NCI-H345 (cell line): Measurements from ENCODE around the gene USP14.
A peak's percentile ranks its signal among the peaks of the same experiment; 100 is the strongest.
"Not testable (repeated sequence)": the region's sequence is repeated elsewhere in the genome, so short reads cannot be mapped to it uniquely, and the experiment has no call there.

Experiments
- DNase-seq: peaks from one replicate; lab custom pipeline; 2025; lab: John Stamatoyannopoulos, UW

Gene USP14

DNA sequence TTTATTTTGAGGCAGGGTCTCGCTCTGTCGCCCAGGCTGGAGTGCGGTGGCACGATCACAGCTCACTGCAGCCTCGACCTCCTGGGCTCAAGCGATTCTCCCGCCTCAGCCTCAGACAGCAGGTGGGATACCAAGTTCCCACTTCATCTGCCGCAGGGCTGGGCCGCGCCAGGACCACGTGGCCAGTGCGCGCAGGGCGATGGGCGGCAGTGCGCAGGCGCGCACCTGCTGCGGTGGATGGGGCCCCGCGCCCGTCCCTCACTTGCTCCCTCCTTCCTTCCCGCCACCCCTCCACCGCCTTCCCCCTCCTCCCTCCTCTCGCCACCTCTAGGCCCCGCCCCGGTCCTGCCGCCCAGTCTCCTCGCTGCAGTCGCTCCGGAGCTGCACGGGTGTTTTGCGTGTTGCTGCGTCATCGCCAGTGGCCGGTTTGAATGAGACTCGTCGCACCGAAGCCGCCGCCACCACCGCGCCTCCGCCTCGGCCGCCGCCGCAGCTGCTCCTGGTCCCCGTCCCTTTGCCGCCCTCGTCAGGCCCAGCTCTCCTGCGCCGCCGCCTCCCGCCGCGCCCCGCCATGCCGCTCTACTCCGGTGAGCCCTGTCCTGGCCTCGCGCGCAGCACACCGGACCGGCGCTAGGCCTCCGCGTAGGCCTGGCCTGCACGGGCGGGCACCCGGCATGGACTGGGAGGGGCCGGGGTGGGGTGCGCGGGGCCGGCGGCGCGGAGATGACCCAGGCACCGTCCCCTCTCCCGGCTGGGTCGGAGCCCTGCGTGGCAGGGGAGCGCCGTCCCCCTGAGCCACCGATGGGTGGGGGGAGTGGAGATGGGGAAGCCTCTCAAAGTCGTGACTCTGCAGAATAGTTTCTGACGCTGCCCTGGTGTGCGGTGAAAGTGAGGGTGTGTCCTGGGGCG is at the start of gene USP14:
USP14 (plus strand) TSS at position 430 of the 909 bp plus-strand sequence; CDS start at position 572, 142 bp downstream.
- DNase-seq: peak; percentile 97

DNA sequence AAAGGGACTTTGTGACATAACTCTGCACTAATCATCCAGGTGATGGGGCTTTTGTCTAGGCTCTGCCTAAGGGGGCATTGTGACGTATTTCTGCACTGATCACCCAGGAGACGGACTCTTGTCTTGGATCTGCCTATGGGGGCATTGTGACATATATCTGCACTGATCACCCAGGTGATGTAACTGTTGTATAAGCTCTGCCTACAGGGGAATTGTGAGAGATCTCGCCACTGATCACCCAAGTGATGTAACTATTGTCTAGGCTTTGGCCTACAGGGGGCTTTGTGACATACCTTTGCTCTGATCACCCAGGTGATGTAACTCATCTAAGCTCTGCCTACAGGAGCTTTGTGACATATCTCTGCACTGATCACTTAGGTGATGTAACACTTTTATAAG is 49.7 kb upstream of the USP14 start:
- DNase-seq: not testable (repeated sequence)

DNA sequence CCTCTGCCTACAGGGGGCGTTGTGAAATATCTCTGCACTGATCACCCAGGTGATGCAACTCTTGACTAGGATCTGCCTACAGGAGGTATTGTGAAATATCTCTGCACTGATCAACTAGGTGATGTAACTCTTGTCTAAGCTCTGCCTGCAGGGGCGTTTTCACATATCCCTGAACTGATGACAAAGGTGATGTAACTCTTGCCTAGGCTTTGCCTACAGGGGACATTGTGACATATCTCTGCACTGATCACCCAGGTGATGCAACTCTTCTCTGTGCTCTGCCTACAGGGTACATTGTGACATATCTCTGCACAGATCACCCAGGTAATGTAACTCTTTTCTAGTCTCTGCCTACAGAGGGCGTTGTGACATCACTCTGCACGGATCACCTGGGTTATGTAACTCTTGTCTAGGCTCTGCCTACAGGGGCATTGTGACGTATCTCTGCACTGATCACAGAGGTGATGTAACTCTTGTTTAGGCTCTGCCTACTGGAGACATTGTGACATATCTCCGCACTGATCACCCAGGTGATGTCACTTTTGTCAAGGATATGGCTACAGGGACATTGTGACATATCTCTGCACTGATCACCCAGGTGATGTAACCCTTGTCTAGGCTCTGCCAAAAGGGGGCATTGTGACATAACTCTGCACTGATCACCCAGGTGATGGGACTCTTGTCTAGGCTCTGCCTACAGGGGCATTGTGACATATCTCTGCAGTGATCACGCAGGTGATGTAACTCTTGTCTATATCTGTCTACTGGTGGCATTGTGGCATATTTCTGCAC is 49.0 kb upstream of the USP14 start:
- not testable (repeated sequence) for DNase-seq

DNA sequence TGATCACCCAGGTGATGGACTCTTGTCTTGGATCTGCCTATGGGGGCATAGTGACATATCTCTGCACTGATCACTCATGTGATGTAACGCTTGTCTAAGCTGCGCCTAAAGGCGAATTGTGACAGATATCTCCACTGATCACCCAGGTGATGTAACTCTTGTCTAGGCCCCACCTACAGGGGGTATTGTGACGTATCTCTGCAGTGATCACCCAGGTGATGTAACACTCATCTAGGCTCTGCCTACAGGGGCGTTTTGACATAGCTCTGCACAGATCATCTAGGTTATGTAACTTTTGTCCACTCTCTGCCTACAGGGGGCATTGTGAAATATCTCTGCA is 48.5 kb upstream of the USP14 start:
- DNase-seq: not testable (repeated sequence)

DNA sequence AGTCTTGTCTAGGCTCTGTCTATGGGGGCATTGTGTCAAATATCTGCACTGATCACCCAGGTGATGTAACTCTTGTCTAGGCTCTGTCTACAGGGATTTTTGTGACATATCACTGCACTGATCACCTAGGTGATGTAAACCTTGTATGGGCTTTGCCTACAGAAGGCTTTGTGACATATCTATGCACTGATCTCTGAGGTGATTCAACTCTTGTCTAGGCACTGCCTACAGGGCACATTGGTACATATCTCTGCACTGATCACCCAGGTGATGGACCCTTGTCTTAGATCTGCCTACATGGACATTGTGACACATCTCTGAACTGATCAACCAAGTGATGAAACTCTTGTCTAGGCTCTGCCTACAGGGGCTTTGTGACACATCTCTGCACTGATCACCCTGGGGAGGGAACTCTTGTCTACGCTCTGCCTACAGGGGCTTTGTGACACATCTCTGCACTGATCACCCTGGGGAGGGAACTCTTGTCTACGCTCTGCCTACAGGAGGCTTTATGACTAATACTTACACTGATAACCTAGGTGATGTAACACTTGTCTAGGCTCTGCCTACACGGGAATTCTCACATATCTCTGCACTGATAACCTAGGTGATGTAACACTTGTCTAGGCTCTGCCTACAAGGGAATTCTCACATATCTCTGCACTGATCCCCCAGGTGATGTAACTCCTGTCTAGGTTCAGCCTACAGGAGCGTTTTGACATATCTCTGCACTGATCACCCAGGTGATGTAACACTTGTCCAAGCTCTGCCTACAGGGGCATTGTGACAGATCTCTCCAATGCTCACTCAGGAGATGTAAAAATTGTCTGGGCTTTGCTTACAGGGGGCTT is 47.8 kb upstream of the USP14 start:
- not testable (repeated sequence) for DNase-seq

DNA sequence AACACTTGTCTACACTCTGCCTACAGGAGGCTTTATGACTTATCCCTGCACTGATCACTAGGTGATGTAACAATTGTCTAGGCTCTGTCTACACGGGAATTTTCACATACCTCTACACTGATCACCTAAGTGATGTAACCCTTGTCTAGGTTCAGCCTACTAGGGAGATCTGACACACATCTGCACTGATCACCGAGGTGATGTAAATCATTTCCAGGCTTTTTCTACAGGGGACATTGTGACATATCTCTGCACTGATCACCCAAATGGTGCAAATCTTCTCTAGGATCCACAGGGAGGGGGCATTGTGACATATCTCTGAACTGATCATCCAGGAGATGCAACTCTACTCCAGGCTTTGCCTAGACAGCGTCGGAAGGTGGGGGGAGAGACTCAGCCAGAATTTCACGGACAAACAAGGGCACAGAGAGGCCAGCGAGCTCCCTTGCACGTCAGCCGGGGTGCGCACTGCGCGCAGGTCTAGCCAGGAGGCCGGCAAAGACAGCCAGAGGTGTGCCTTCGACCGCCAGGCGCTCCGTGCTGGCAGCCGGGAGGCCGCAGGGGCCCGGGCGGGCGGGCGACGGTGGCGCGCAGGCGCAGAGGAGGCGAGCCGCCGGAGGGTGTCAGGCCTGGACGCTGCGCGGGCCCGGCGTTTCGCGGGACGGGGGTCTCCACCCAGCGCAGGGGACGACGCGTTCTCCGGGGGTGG is 46.9 kb upstream of the USP14 start:
- no peak for DNase-seq

DNA sequence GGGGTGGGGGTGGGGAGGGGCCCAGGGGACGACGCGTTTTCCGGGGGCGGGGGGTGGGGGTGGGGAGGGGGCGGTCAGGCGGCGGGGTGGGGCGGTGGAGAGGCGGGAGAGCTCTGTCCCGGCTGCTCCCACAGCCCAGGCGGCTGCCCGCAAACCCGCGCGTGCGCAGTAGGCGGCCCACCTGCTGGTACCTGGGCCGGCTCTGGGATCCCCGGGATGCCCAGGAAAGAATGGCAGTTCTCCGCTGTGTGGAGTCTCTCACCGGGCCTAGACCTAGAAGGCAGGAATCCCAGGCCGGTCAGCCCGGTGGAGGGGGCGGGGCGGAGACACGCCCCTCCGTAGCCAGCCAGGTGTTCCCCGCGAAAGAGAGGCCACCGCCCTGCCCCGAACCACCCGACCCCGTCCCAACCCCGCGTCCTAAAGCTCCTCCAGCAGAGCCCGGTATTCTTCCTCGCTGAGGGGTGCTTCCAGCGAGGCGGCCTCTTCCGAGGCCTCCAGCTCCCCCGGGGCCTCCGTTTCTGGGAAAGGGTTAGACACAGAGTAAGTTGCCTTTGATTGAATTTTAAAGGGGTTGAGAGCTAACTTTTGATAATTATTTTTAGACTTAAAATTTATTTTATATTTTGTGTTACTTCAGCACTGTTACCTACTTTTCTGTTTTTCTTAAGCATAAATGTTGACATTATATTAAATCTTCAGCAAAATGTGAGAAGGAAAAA is 46.2 kb upstream of the USP14 start:
- DNase-seq: not testable (repeated sequence)

DNA sequence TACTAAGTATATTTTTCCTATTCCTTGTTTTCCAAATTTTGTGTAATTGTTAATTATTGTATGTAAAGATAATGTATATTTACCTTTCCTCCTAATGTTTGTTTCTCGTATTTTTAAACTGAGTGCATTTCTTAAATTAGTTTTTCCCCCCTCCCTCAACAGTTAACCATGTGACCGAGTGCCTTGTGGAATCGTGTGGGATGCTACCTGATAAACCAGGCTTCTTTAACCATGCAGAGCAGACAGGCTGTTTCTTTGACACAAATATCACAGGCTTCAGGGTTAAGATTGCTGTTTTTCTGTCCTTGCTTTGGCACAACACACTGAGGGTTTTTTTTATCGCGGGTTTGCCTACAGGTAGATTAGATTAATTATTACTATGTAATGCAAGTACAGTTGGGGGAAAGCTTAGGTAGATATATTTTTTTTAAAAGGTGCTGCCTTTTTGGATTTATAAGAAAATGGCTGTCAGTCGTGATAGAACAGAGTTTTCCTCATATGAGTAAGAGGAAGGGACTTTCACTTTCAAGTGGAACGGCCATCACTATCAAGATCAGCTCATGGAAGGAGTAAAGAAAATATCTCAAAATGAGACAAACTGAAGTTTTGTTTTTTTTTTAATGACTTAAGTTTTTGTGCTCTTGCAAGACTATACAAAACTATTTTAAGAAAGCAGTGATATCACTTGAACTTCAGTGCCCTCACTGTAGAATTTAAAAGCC is 37.7 kb upstream of the USP14 start:
- not testable (repeated sequence) for DNase-seq

DNA sequence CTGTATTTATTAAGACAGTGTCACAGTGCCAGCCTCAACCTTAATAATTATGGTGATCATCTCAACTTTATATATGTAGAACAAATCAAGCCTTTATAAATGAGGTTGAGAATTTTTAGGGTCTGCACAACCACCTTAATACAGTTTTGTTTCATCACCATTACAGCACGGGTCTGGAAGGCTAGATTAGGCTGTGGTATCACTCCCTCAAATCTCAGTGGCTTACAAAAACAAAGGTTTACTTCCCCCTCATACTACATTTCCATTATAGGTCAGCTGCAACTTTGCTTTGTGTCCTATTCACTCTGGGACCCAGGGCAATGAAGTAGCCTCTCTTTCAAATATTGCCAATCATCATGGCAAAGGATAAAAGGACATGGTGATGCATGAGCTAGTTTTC is 23.3 kb upstream of the USP14 start:
- no peak for DNase-seq

DNA sequence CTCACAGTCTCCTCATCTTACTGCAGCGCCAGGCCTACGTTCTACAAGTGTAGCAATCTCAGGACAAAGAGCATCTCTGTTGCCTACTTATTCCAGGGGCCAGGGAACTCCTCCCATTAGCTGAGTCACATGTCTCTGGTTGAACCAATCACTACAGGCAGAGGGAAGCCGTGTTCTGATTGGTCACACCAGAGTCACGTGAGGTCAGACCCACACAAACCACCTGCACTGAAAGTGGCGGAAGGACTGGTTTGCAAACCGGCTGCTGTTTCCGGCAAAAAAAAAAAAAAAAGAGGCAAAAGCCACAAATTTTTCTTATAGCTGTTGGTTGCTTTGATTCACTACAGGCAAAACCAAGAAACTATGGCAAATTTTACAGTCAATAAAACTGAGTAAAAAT is 21.9 kb upstream of the USP14 start:
- no peak for DNase-seq

DNA sequence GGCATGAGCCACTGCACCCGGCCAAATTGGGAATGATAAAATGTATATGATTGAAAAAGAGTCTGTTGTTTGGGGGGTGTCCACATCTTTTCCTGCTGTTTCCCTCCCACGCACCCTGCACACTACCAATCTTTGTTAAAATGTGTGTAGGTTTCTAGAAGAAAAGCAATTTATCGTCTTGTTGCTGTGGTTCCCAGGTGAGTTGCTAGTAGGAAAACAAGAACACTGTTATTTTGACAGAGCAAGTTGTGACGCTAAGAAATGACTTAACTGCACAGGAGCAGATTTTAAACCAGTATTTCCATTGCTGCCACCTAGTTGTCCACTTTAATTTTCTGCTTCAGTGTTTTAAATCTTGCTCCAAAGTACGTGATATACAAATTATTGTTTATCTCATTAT is 21.0 kb upstream of the USP14 start:
- DNase-seq: no peak

DNA sequence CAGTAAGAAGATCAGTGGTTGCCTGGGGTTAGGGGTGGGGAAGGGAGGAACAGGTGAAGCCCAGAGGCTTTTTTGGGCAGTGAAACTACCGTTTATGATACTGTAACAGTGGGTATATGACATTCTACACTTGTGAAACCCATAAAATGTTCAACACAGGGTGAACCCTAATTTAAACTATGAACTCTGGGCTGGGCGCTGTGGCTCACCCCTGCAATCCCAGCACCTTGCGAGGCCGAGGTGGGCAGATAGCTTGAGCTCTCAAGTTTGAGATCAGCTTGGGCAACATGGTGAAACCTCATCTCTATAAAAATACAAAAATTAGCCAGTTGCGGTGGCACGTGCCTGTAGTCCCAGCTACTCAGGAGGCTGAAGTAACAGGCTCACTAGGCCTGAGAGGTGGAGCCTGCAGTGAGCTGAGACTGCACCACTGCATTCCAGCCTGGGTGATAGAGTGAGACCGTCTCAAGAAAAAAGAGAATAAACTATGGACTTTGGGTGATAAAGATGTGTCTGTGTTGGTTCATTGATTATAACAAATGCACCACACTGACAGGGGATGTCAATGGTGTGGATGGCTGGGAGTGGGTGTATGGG is 17.6 kb upstream of the USP14 start:
- DNase-seq: no peak

DNA sequence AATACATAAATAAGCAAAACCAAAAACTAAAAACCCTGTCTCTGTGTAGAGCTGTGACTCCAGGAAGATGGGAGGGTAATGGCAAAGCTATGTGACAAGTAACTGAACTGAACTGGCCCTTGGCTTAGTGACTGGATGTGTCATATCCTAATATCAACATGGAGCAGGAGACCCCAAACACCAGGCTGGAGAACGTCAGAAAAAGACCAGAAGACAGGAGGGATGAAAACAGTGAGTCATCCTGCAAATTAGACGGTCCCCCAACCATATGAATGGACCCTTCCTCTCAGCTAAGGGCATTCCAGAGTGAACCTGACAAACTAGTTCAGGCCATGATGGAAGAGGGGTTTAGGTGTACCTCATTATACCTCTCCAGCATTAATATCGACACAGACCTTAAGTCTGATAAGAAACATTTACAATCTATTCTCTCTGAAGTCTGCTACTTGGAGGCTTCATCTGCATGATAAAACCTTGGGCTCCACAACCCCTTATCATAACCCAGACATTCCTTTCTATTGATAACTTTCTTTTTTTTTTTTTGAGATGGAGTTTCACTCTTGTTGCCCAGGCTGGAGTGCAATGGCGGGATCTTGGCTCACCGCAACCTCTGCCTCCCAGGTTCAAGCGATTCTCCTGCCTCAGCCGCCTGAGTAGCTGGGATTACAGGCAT is 15.6 kb upstream of the USP14 start:
- DNase-seq: not testable (repeated sequence)

DNA sequence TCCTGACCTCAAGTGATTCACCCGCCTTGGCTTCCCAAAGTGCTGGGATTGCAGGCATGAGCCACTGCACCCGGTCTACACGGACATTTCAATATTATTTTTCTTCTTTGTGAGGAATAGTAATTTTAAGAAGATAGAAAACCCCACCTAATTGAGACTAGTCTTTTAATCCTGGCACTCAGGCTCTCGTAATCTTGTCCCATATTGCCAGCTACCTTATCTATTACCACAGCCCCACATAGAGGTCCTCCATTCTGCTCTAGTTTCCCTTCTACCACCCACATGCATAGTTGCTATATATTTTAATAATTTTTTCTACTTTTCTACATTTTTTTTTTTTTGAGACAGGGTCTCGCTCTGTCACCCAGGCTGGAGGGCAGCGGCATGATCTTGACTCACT is 9.5 kb upstream of the USP14 start:
- no peak for DNase-seq

DNA sequence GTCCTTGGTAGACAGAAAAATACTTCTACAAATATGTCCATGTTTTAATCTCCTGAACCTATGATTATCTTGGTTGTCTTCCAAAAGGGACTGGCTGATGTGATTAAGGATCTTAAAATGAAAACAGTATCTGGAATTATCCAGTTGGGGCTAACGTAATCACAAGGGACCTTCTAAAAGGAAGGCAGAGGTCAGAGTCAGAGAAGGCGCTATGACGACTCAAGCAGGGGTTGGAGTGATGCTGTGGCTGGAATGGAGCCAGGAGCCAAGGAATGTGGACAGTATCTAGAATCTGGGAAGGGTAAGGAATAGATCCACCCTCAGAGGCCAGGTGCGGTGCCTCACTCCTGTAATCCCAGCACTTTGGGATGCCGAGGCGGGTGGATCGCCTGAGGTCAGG is 4.2 kb upstream of the USP14 start:
- no peak for DNase-seq

DNA sequence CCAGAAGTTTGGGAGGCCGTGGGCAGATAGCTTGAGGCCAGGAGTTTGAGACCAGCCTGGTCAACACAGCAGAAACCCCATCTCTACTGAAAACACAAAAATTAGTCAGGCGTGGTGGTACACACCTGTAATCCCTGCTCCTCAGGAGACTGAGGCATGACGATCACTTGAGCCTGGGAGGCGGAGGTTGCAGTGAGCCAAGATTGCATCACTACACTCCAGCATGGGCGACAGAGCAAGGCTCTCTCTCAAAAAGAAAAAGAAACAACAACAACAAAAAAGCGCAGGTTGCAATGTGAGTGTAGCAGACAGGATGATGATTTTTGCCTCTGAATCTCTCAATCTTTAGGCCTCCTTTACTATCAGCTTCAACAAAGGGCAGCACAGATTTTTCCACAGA is 2.7 kb upstream of the USP14 start:
- DNase-seq: no peak

DNA sequence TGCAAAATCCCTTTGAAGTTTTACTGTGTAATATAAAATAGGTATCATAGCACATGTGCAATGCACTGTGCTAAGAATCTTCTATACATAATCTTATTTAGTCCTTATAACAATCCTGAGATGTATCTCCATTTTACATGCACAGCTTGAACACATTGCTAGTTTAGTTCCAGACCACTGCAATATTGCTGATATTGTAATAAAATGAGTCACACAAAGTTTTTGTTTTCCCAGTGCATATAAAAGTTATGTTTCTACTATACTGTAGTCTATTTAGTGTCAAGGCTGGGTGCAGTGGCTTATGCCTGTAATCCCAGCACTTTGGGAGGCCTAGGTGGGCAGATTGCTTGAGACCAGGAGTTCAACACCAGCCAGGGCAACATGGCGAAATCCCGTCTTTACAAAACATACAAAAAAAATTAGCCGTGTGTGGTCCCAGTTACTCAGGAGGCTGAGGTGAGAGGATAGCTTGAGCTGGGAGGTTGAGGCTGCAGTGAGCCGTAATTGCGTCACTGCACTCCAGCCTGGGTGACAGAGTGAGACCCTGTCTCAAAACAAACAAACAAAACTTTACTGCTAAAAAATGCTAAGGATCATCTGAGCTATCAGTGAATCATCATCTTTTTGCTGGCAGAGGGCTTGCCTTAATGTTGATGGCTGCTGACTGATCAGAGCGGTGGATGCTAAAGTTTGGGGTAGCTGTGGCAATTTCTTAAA is 1.7 kb upstream of the USP14 start:
- DNase-seq: no peak

DNA sequence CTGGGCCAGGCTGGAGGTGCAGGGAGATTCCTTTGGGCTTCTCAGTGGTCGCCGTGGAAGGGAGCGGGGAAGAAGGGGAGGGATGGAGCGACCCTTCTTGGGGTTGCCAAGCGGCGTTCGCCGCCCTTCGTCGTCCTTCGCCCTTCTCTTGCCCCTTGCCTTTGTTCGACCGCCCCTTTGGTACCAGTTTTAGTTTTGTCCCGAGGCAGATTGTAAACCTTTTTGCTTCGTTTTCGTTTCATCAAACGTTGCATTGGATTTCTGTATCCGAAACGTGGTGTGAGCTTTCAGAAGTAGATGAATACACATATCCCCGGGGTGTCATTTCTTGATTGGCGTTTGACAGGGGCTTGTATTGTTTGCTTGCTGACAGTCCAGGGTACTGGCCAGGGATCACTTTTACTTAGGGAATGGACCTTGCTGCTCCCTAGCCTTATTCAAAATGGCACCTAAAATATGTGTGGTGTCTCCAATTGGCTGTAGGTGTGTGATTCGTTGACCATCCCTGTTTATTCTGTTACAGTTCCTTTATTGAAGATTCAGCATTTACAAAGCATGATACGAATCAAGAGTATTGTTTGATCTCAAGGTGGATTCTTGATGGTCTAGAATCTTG is 788 bp downstream of the USP14 start:
- peak; percentile 7 for DNase-seq
